Liver (tissue), 9 donors: ENCODE measurements around the gene HIVEP3. TPM values are rescaled to one million over a fixed set of nuclear protein-coding genes. Genes with fewer than 3 reads are reported as not detected.

Source experiments
- DNase-seq: peaks from one replicate; pipeline ENCODE4 v3.0.0-alpha.2; 2017; ENCODE audit warnings: low spot score
- H3K27ac ChIP-seq, 2 donors: one replicate each; pipeline ENCODE4 v1.7.0; 2013; ENCODE audit warnings: inconsistent platforms in 2 of 2, low read length in 2 of 2, control low read depth in 1 of 2, low read depth in 1 of 2, mild to moderate bottlenecking in 1 of 2
- H3K27me3 ChIP-seq, 4 donors: one replicate each; pipeline versions ENCODE4 v1.6.1 to v1.7.0; 2013; ENCODE audit warnings: low read length in 3 of 4, inconsistent platforms in 1 of 4, mild to moderate bottlenecking in 1 of 4, moderate library complexity in 1 of 4; ENCODE audit not compliant: control insufficient read depth in 4 of 4, insufficient read depth in 4 of 4
- H3K36me3 ChIP-seq, 4 donors: one replicate each; pipeline versions ENCODE4 v1.6.1 to v1.7.0; 2013; ENCODE audit warnings: low read length in 3 of 4, mild to moderate bottlenecking in 3 of 4, low read depth in 1 of 4, moderate library complexity in 1 of 4; ENCODE audit not compliant: control insufficient read depth in 4 of 4, insufficient read depth in 3 of 4
- H3K4me1 ChIP-seq, 4 donors: one replicate each; pipeline versions ENCODE4 v1.6.1 to v1.7.0; 2013; ENCODE audit warnings: low read length in 3 of 4, mild to moderate bottlenecking in 3 of 4, moderate library complexity in 1 of 4; ENCODE audit not compliant: control insufficient read depth in 4 of 4, insufficient read depth in 4 of 4
- H3K4me3 ChIP-seq, 3 donors: one replicate each; pipeline versions ENCODE4 v1.6.1 to v1.7.0; 2013; ENCODE audit warnings: low read length in 3 of 3, control low read depth in 1 of 3, low read depth in 1 of 3, mild to moderate bottlenecking in 1 of 3
- H3K9ac ChIP-seq, 2 donors: one replicate each; pipeline ENCODE4 v1.7.0; 2013; ENCODE audit warnings: low read length in 2 of 2, mild to moderate bottlenecking in 2 of 2, moderate library complexity in 2 of 2, control low read depth in 1 of 2, low read depth in 1 of 2
- H3K9me3 ChIP-seq, 4 donors: one replicate each; pipeline versions ENCODE4 v1.6.1 to v1.7.0; 2013; ENCODE audit warnings: low read length in 3 of 4; ENCODE audit not compliant: control insufficient read depth in 4 of 4
- FOXA1 ChIP-seq: IDR thresholded peaks from 2 replicates; pipeline ENCODE4 v1.6.1; 2016; ENCODE audit warnings: antibody characterized with exemption
- FOXA2 ChIP-seq: IDR thresholded peaks from 2 replicates; pipeline ENCODE4 v1.6.1; 2016; ENCODE audit warnings: antibody characterized with exemption
- GABPA ChIP-seq, 2 donors: IDR thresholded peaks in 1 of 2; conservative IDR thresholded peaks in 1 of 2; 2 replicates each; pipeline ENCODE4 v1.6.1; 2016; ENCODE audit warnings: antibody characterized with exemption in 2 of 2, mild to moderate bottlenecking in 1 of 2, moderate library complexity in 1 of 2
- HNF4A ChIP-seq, 2 donors: conservative IDR thresholded peaks; 2 replicates each; pipeline ENCODE4 v1.6.1; 2016; ENCODE audit warnings: antibody characterized with exemption in 2 of 2, mild to moderate bottlenecking in 2 of 2
- HNF4G ChIP-seq: IDR thresholded peaks from 2 replicates; pipeline ENCODE4 v1.6.1; 2016; ENCODE audit warnings: antibody characterized with exemption
- JUND ChIP-seq, 2 donors: IDR thresholded peaks; 2 replicates each; pipeline ENCODE4 v1.6.1; 2016; ENCODE audit warnings: antibody characterized with exemption in 2 of 2
- MAX ChIP-seq: IDR thresholded peaks from 2 replicates; pipeline ENCODE4 v1.6.1; 2016; ENCODE audit warnings: antibody characterized with exemption
- NR2F2 ChIP-seq: IDR thresholded peaks from 2 replicates; pipeline ENCODE4 v1.6.1; 2016; ENCODE audit warnings: antibody characterized with exemption
- RAD21 ChIP-seq, 2 donors: IDR thresholded peaks; 2 replicates each; pipeline ENCODE4 v1.6.1; 2016; ENCODE audit warnings: antibody characterized with exemption in 2 of 2, mild to moderate bottlenecking in 2 of 2
- RXRA ChIP-seq, 2 donors: IDR thresholded peaks; 2 replicates each; pipeline ENCODE4 v1.6.1; 2017 to 2018; ENCODE audit warnings: antibody characterized with exemption in 2 of 2, mild to moderate bottlenecking in 1 of 2
- SP1 ChIP-seq: IDR thresholded peaks from 2 replicates; pipeline ENCODE4 v1.6.1; 2018; ENCODE audit warnings: antibody characterized with exemption, mild to moderate bottlenecking
- TAF1 ChIP-seq: conservative IDR thresholded peaks from 2 replicates; pipeline ENCODE4 v1.6.1; 2016; ENCODE audit warnings: antibody characterized with exemption, mild to moderate bottlenecking
- YY1 ChIP-seq: IDR thresholded peaks from 2 replicates; pipeline ENCODE4 v1.6.1; 2016; ENCODE audit warnings: antibody characterized with exemption, mild to moderate bottlenecking
- WGBS: extraction: QIAGEN DNeasy Blood & Tissue Kit; methylation state at CpG from one replicate; pipeline ENCODE4 v1.1.7; 2013; 5-methylcytosine and 5-hydroxymethylcytosine counted together
- polyA plus RNA-seq, 2 donors: library from polyadenylated mRNA; stranded (reverse) in 1 of 2; unstranded in 1 of 2; fragments of 200-250 nt in 1 of 2; fragments of >200 nt in 1 of 2; fragmentation: Nextera tagmentation in 1 of 2; extraction: Ambion mirVana in 1 of 2; gene quantifications; one replicate each; pipeline versions ENCODE4 v1.2.1 to v1.2.3, GENCODE V29; 2013 to 2015
- total RNA-seq, 2 donors: library from RNA; depleted of rRNA; stranded (reverse); fragments of >200 nt; gene quantifications; one replicate each; pipeline ENCODE4 v1.2.3, GENCODE V29; 2014
- TF ChIP-seq, protein P1 (sequence below): IDR thresholded peaks from 2 replicates; pipeline ENCODE4 v1.6.1; 2016; ENCODE audit warnings: antibody characterized with exemption
- TF ChIP-seq, protein P2 (sequence below): IDR thresholded peaks from 2 replicates; pipeline ENCODE4 v1.6.1; 2016; ENCODE audit warnings: antibody characterized with exemption, mild to moderate bottlenecking
- TF ChIP-seq, protein P3 (sequence below): fragments of 150-350 bp; IDR thresholded peaks from 2 replicates; pipeline ENCODE4 v1.5.1; 2017; ENCODE audit warnings: improper control_type of control experiment, low read depth, low read length; ENCODE audit not compliant: missing input control
- TF ChIP-seq, protein P4 (sequence below): IDR thresholded peaks from 2 replicates; pipeline ENCODE4 v1.6.1; 2016; ENCODE audit warnings: antibody characterized with exemption
- donor health status: healthy.
- donor health status: healthy.
- donor health status: healthy.
- donor health status: healthy.
- donor health status: healthy.

HIVEP3 gene
- total and polyA plus RNA-seq, 4 donors = 0.93 to 1.6 (median 1.4) TPM

DNA sequence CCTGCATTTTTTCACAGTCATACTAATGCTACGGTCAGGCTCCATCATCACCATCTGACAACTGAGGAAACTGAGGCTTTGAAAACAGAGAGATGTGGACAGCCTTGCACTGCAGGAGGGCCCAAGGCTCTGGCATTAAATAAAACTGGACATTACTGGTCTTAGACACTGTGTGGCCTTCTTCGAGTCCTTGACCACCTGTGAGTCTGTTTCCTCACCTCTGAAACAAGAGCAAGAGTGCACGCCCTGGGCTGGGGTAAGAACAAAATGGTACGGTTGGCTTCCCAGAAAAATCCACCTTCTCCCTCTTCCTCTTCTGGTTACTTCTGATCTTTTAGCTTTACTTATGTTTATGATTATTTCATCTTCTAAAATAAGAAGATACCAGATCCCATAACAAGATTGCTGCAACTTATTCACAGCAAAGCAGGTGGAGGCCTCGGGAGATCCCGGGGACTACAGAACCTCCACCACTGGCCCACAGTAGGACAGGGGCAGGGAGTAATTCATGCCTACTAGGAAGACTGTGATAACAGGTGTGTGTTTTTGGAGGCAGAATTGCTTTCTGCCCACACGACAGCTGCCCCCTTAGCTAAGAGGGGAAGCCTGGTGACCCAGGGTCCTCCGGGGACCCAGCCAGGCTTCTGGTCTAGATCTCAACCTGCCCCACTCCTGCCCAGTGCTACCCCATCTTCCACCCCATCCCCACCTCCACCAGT lies 277.8 kb downstream of the HIVEP3 start:
- Histone ChIP-seq H3K9ac (no peak overlapping the region), H3K27me3 (no peaks in the 10 kb centered on the region), H3K4me3 (no peak overlapping the region), H3K9me3 (no peaks in the 10 kb centered on the region), H3K4me1 (no peaks in the 10 kb centered on the region), H3K36me3 (no peaks in the 10 kb centered on the region), H3K27ac (no peak overlapping the region)
- no peak for DNase-seq
- 97% methylated on average over 8 of the region's 8 CpGs for WGBS
- TF ChIP-seq GABPA (IDR thresholded peaks at IDR 0.05 in 1 of 2, conservative IDR thresholded peaks at IDR 0.05 in 1 of 2) (no peak), NR2F2 (no peak), RXRA (IDR thresholded peaks at IDR 0.05) (no peak), TAF1 (no peak), JUND (IDR thresholded peaks at IDR 0.05) (no peak), HNF4G (no peak), MAX (no peak), YY1 (no peak), FOXA1 (no peak), RAD21 (IDR thresholded peaks at IDR 0.05) (no peak), HNF4A (conservative IDR thresholded peaks at IDR 0.05) (no peak), SP1 (no peak), FOXA2 (no peak)
- TF ChIP-seq, protein P1, sequence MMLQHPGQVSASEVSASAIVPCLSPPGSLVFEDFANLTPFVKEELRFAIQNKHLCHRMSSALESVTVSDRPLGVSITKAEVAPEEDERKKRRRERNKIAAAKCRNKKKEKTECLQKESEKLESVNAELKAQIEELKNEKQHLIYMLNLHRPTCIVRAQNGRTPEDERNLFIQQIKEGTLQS = no peak
- TF ChIP-seq, protein P2, sequence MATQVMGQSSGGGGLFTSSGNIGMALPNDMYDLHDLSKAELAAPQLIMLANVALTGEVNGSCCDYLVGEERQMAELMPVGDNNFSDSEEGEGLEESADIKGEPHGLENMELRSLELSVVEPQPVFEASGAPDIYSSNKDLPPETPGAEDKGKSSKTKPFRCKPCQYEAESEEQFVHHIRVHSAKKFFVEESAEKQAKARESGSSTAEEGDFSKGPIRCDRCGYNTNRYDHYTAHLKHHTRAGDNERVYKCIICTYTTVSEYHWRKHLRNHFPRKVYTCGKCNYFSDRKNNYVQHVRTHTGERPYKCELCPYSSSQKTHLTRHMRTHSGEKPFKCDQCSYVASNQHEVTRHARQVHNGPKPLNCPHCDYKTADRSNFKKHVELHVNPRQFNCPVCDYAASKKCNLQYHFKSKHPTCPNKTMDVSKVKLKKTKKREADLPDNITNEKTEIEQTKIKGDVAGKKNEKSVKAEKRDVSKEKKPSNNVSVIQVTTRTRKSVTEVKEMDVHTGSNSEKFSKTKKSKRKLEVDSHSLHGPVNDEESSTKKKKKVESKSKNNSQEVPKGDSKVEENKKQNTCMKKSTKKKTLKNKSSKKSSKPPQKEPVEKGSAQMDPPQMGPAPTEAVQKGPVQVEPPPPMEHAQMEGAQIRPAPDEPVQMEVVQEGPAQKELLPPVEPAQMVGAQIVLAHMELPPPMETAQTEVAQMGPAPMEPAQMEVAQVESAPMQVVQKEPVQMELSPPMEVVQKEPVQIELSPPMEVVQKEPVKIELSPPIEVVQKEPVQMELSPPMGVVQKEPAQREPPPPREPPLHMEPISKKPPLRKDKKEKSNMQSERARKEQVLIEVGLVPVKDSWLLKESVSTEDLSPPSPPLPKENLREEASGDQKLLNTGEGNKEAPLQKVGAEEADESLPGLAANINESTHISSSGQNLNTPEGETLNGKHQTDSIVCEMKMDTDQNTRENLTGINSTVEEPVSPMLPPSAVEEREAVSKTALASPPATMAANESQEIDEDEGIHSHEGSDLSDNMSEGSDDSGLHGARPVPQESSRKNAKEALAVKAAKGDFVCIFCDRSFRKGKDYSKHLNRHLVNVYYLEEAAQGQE = no peak
- TF ChIP-seq, protein P3, sequence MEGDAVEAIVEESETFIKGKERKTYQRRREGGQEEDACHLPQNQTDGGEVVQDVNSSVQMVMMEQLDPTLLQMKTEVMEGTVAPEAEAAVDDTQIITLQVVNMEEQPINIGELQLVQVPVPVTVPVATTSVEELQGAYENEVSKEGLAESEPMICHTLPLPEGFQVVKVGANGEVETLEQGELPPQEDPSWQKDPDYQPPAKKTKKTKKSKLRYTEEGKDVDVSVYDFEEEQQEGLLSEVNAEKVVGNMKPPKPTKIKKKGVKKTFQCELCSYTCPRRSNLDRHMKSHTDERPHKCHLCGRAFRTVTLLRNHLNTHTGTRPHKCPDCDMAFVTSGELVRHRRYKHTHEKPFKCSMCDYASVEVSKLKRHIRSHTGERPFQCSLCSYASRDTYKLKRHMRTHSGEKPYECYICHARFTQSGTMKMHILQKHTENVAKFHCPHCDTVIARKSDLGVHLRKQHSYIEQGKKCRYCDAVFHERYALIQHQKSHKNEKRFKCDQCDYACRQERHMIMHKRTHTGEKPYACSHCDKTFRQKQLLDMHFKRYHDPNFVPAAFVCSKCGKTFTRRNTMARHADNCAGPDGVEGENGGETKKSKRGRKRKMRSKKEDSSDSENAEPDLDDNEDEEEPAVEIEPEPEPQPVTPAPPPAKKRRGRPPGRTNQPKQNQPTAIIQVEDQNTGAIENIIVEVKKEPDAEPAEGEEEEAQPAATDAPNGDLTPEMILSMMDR = no peak
- TF ChIP-seq, protein P4, sequence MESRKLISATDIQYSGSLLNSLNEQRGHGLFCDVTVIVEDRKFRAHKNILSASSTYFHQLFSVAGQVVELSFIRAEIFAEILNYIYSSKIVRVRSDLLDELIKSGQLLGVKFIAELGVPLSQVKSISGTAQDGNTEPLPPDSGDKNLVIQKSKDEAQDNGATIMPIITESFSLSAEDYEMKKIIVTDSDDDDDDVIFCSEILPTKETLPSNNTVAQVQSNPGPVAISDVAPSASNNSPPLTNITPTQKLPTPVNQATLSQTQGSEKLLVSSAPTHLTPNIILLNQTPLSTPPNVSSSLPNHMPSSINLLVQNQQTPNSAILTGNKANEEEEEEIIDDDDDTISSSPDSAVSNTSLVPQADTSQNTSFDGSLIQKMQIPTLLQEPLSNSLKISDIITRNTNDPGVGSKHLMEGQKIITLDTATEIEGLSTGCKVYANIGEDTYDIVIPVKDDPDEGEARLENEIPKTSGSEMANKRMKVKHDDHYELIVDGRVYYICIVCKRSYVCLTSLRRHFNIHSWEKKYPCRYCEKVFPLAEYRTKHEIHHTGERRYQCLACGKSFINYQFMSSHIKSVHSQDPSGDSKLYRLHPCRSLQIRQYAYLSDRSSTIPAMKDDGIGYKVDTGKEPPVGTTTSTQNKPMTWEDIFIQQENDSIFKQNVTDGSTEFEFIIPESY = no peak
